GM18526 (cell line): ENCODE results near the gene GUCA1A.

Experiments
- POLR2A ChIP-seq: IDR thresholded peaks from 3 replicates; pipeline ENCODE4 v1.6.1; 2011; ENCODE audit not compliant: insufficient read length; ENCODE audit errors: extremely low read depth

GUCA1A gene

GRCh38 chr6:42173101-42173500 is at the start of gene GUCA1A:
TSS of gene GUCA1A (plus strand) at chr6:42173364. CDS start at chr6:42173614, 250 bp downstream.
- no peak for TF ChIP-seq POLR2A

- TF ChIP-seq POLR2A, result no peak
Observed at GRCh38 chr6:42123379-42124103, 49.6 kb upstream of the GUCA1A start.

- no peak for TF ChIP-seq POLR2A
Observed at GRCh38 chr6:42124223-42124836, 48.8 kb upstream of the GUCA1A start.

GRCh38 chr6:42125231-42125630 is 47.9 kb upstream of the GUCA1A start:
- no peak for TF ChIP-seq POLR2A

- TF ChIP-seq POLR2A, result no peak
Observed at GRCh38 chr6:42125663-42126062, 47.5 kb upstream of the GUCA1A start.

GRCh38 chr6:42128460-42129359 is 44.5 kb upstream of the GUCA1A start:
- no peak for TF ChIP-seq POLR2A

- no peak for TF ChIP-seq POLR2A
Observed at GRCh38 chr6:42129360-42129676, 43.8 kb upstream of the GUCA1A start.

- TF ChIP-seq POLR2A, result no peak
Observed at GRCh38 chr6:42131531-42131930, 41.6 kb upstream of the GUCA1A start.

GRCh38 chr6:42133926-42134325 is 39.2 kb upstream of the GUCA1A start:
- no peak for TF ChIP-seq POLR2A

GRCh38 chr6:42135161-42135560 is 38.0 kb upstream of the GUCA1A start:
- no peak for TF ChIP-seq POLR2A

GRCh38 chr6:42135722-42136121 is 37.4 kb upstream of the GUCA1A start:
- TF ChIP-seq POLR2A, result no peak

- TF ChIP-seq POLR2A, result no peak
Observed at GRCh38 chr6:42136508-42137193, 36.5 kb upstream of the GUCA1A start.

GRCh38 chr6:42137194-42137753 is 35.9 kb upstream of the GUCA1A start:
- no peak for TF ChIP-seq POLR2A

GRCh38 chr6:42138190-42138589 is 35.0 kb upstream of the GUCA1A start:
- TF ChIP-seq POLR2A, result no peak
